Measurements from ENCODE around the gene ABITRAM. TPM values are rescaled to one million over a fixed set of nuclear protein-coding genes. Genes with fewer than 3 reads are reported as not detected.

Gene ABITRAM
- total RNA-seq, 2 experiments from 2014 or later, result 7.0 to 14.6 TPM

- ChIA-PET POLR2A (no interaction called here), CTCF (ENCODE audit: unreplicated experiment) (no interaction called here)
- H3K36me3 ChIP-seq (ENCODE audit: insufficient read depth, low read length), result peaks cover 31% of the 10 kb centered on the region
- no peak for TF ChIP-seq CTCF (conservative IDR thresholded peaks at IDR 0.05; ENCODE audit: low read length)
- no peak for TF ChIP-seq EZH2phosphoT487 (IDR thresholded peaks at IDR 0.05; ENCODE audit: borderline replicate concordance, low read depth, low read length)
- no peaks in the 10 kb centered on the region for H3K9me3 ChIP-seq (ENCODE audit: low read length)
- H3K4me2 ChIP-seq (ENCODE audit: low read length), result peak overlapping the region; percentile 94
- peaks cover 8% of the 10 kb centered on the region; the same call in 1 of the 2 replicates for H4K20me1 ChIP-seq (ENCODE audit: insufficient read depth, low read length)
- peak overlapping the region; percentile 98 for H3K4me3 ChIP-seq (ENCODE audit: low read depth, low read length, poor library complexity, severe bottlenecking)
- BruUV-seq (replicated peaks), result no TSS peak
- DNase-seq (ENCODE audit: low spot score), result peak; percentile 11
- peak overlapping the region; percentile 98 for H2AFZ ChIP-seq (ENCODE audit: low read length)
- peaks cover 22% of the 10 kb centered on the region for H3K4me1 ChIP-seq (ENCODE audit: insufficient read depth, low read length, poor library complexity, severe bottlenecking)
- H3K79me2 ChIP-seq (ENCODE audit: insufficient read depth, low read depth, low read length), result peaks cover 32% of the 10 kb centered on the region
- H3K9me2 ChIP-seq (ENCODE audit: insufficient read depth, low read length), result no peaks in the 10 kb centered on the region
- peak overlapping the region; percentile 70 for H3K27ac ChIP-seq (ENCODE audit: low read depth, low read length, poor library complexity, severe bottlenecking)
- intact Hi-C loops (cut with micrococcal nuclease; ENCODE audit: unreplicated experiment), result loop anchor here (5.0 kb wide), 1 partner anchor 184 kb away; the partner anchor contains the start of gene TMEM245
Observed at GRCh38 chr9:108933231-108933717, 926 bp upstream of the ABITRAM start.

GRCh38 chr9:108933718-108934322 lies 380 bp upstream of the ABITRAM start, which contains the start of gene ELP1:
TSS of gene ELP1 (minus strand) at chr9:108934124. CDS start at chr9:108931146, 2,978 bp downstream.
- peak; percentile 95 for DNase-seq (ENCODE audit: low spot score)
- H3K4me2 ChIP-seq (ENCODE audit: low read length), result peak within 1 kb of the TSS; percentile 96
- no peaks in the 10 kb centered on the region for H3K9me2 ChIP-seq (ENCODE audit: insufficient read depth, low read length)
- peak within 1 kb of the TSS; percentile 98 for H3K4me3 ChIP-seq (ENCODE audit: low read depth, low read length, poor library complexity, severe bottlenecking)
- peak within 1 kb of the TSS; percentile 98 for H2AFZ ChIP-seq (ENCODE audit: low read length)
- intact Hi-C loops (cut with micrococcal nuclease; ENCODE audit: unreplicated experiment), result loop anchor here (5.0 kb wide), 1 partner anchor 183 kb away; the partner anchor contains the start of gene TMEM245
- H3K36me3 ChIP-seq (ENCODE audit: insufficient read depth, low read length), result peaks cover 26% of the 10 kb centered on the region
- ChIA-PET POLR2A (no interaction called here), CTCF (ENCODE audit: unreplicated experiment) (no interaction called here)
- H4K20me1 ChIP-seq (ENCODE audit: insufficient read depth, low read length), result peaks cover 8% of the 10 kb centered on the region; the same call in 1 of the 2 replicates
- no peak for TF ChIP-seq EZH2phosphoT487 (IDR thresholded peaks at IDR 0.05; ENCODE audit: borderline replicate concordance, low read depth, low read length)
- peak; percentile 62; the same call in 1 of the 2 replicates for TF ChIP-seq CTCF (conservative IDR thresholded peaks at IDR 0.05; ENCODE audit: low read length)
- H3K79me2 ChIP-seq (ENCODE audit: insufficient read depth, low read depth, low read length), result peaks cover 32% of the 10 kb centered on the region
- H3K27ac ChIP-seq (ENCODE audit: low read depth, low read length, poor library complexity, severe bottlenecking), result peak within 1 kb of the TSS; percentile 70
- H3K9me3 ChIP-seq (ENCODE audit: low read length), result no peaks in the 10 kb centered on the region
- BruUV-seq (replicated peaks), result no TSS peak
- H3K4me1 ChIP-seq (ENCODE audit: insufficient read depth, low read length, poor library complexity, severe bottlenecking), result peaks cover 22% of the 10 kb centered on the region
